Natural killer cell (primary cell): ENCODE data around the gene IFNL2. TPM values are rescaled to one million over a fixed set of nuclear protein-coding genes. Genes with fewer than 3 reads are reported as not detected.
A peak's percentile ranks its signal among the peaks of the same experiment; 100 is the strongest.
"Not testable (repeated sequence)": the region's sequence is repeated elsewhere in the genome, so short reads cannot be mapped to it uniquely, and the experiment has no call there.

Experiments used
- ATAC-seq, 3 donors: fragments of 150-1000 bp in 2 of 3; fragments of 200-7000 bp in 1 of 3; cut with Tn5 transposase; 1 replicate in 1 of 3; 2 replicates in 2 of 3; pipeline ENCODE4 v1.10.0; 2021; ENCODE audit warnings: mild to moderate bottlenecking in 2 of 3, moderate library complexity in 2 of 3
- DNase-seq, 2 donors: peaks; one replicate each; pipeline versions ENCODE4 v3.0.0 to v3.0.0-alpha.2; 2013 to 2021; ENCODE audit warnings: mixed read lengths in 1 of 2
- H3K27ac ChIP-seq: one replicate; pipeline ENCODE4 v1.5.1; 2013; ENCODE audit warnings: mild to moderate bottlenecking, low read length
- H3K27me3 ChIP-seq: one replicate; pipeline ENCODE4 v1.6.1; 2013; ENCODE audit warnings: low read length; ENCODE audit not compliant: control insufficient read depth, insufficient read depth
- H3K36me3 ChIP-seq: one replicate; pipeline ENCODE4 v1.6.1; 2013; ENCODE audit warnings: low read length; ENCODE audit not compliant: control insufficient read depth, insufficient read depth
- H3K4me1 ChIP-seq: one replicate; pipeline ENCODE4 v1.6.1; 2013; ENCODE audit warnings: low read length; ENCODE audit not compliant: control insufficient read depth, insufficient read depth
- H3K4me3 ChIP-seq: one replicate; pipeline ENCODE4 v1.5.1; 2013; ENCODE audit warnings: low read length
- H3K9me3 ChIP-seq: one replicate; pipeline ENCODE4 v1.6.1; 2013; ENCODE audit warnings: low read length; ENCODE audit not compliant: control insufficient read depth, insufficient read depth
- H3K27ac Mint-ChIP-seq, 2 donors: one replicate each; pipeline ENCODE4 v1.8.0; 2022; ENCODE audit warnings: mild to moderate bottlenecking in 2 of 2, mixed read lengths in 2 of 2, moderate library complexity in 1 of 2
- H3K27me3 Mint-ChIP-seq, 2 donors: one replicate each; pipeline ENCODE4 v1.8.0; 2022; ENCODE audit warnings: low read depth in 2 of 2, mixed read lengths in 2 of 2
- H3K36me3 Mint-ChIP-seq: one replicate; pipeline ENCODE4 v1.8.0; 2022; ENCODE audit warnings: mixed read lengths
- H3K4me1 Mint-ChIP-seq, 2 donors: one replicate each; pipeline ENCODE4 v1.8.0; 2022; ENCODE audit warnings: mixed read lengths in 2 of 2
- H3K4me3 Mint-ChIP-seq: one replicate; pipeline ENCODE4 v1.8.0; 2022; ENCODE audit warnings: mild to moderate bottlenecking, moderate library complexity, mixed read lengths
- H3K9me3 Mint-ChIP-seq, 2 donors: one replicate each; pipeline ENCODE4 v1.8.0; 2022; ENCODE audit warnings: mixed read lengths in 2 of 2
- CTCF ChIP-seq: fragments of 200-600 bp; IDR thresholded peaks from one replicate; pipeline ENCODE4 v1.8.0; 2022; ENCODE audit warnings: antibody characterized with exemption
- whole genome bisulfite sequencing: methylation state at CpG from one replicate; pipeline ENCODE4 v1.1.7; 2013; ENCODE audit warnings: missing lambda C conversion rate; ENCODE audit not compliant: insufficient coverage; 5-methylcytosine and 5-hydroxymethylcytosine counted together
- intact Hi-C: fragments of 100-400 bp; cut with micrococcal nuclease; formaldehyde crosslinking; loops from one replicate; pipeline ENCODE4 v1.14.2; 2022
- total RNA-seq, 4 donors: library from RNA; stranded (reverse); fragments of 120-200 nt in 1 of 4; gene quantifications; one replicate each; pipeline versions ENCODE4 v1.2.3 to v1.2.4, GENCODE V29; 2013 to 2022

Gene IFNL2
- not detected for total RNA-seq
- not detected for total RNA-seq (2013)

- Mint-ChIP-seq H3K27me3 (peaks cover 11% of the 10 kb centered on the region in 2 donors), H3K4me1 (peaks cover 10% of the 10 kb centered on the region in 2 donors)
- H3K9me3 ChIP-seq, H3K4me3 ChIP-seq, intact Hi-C loops, H3K9me3 Mint-ChIP-seq, H3K36me3 ChIP-seq, H3K36me3 Mint-ChIP-seq, H3K4me3 Mint-ChIP-seq, DNase-seq, H3K27ac Mint-ChIP-seq, H3K27ac ChIP-seq: not testable (repeated sequence)
- peak in 2 of 3 donors; percentile 63 to 64 for ATAC-seq
- Histone ChIP-seq H3K4me1 (peaks cover 20% of the 10 kb centered on the region), H3K27me3 (peaks cover 24% of the 10 kb centered on the region)
- no CpG with 5 or more reads among the region's 1 CpG for WGBS
These were observed at the start of gene IFNL2 for GRCh38 chr19:39268085-39268484. Gene IFNL2 (plus strand): TSS chr19:39268396. CDS start chr19:39268569, 173 bp downstream.

- intact Hi-C loops, H3K4me1 ChIP-seq, H3K36me3 ChIP-seq, H3K4me3 Mint-ChIP-seq, H3K9me3 Mint-ChIP-seq, H3K27ac Mint-ChIP-seq, ATAC-seq, H3K27me3 ChIP-seq, H3K4me3 ChIP-seq, H3K9me3 ChIP-seq, H3K4me1 Mint-ChIP-seq, H3K36me3 Mint-ChIP-seq, H3K27ac ChIP-seq: not testable (repeated sequence)
- H3K27me3 Mint-ChIP-seq = peaks cover 8 to 24% of the 10 kb centered on the region in 2 donors
- peak in 1 of 2 donors; percentile 23 for DNase-seq
- WGBS = 60% methylated on average over 10 of the region's 10 CpGs
These were observed 49.1 kb upstream of the IFNL2 start for GRCh38 chr19:39219108-39219507.

- no peak for TF ChIP-seq CTCF
- Histone ChIP-seq H3K4me1 (no peaks in the 10 kb centered on the region), H3K36me3 (no peaks in the 10 kb centered on the region), H3K27me3 (peaks cover 6% of the 10 kb centered on the region), H3K4me3 (no peak overlapping the region), H3K9me3 (no peaks in the 10 kb centered on the region), H3K27ac (no peak overlapping the region)
- H3K9me3 Mint-ChIP-seq = no peaks in the 10 kb centered on the region
- H3K27ac Mint-ChIP-seq = no peak overlapping the region
- H3K4me1 Mint-ChIP-seq = peaks cover 0 to 11% of the 10 kb centered on the region in 2 donors
- ATAC-seq (peak in 2 of 3 donors; percentile 50 to 52), DNase-seq (peak in 1 of 2 donors; percentile 32)
- WGBS = 10% methylated on average over 2 of the region's 4 CpGs
- H3K36me3 Mint-ChIP-seq = no peaks in the 10 kb centered on the region
- intact Hi-C loops = no loop called here
- no peak overlapping the region for H3K4me3 Mint-ChIP-seq
- H3K27me3 Mint-ChIP-seq = peaks cover 0 to 26% of the 10 kb centered on the region in 2 donors
These were observed 44.4 kb upstream of the IFNL2 start for GRCh38 chr19:39223703-39224279.

GRCh38 chr19:39224910-39225309 is 43.3 kb upstream of the IFNL2 start:
- H3K27me3 Mint-ChIP-seq = peaks cover 0 to 23% of the 10 kb centered on the region in 2 donors
- H3K36me3 Mint-ChIP-seq = no peaks in the 10 kb centered on the region

More at GRCh38 chr19:39224910-39225309, 43.3 kb upstream of the IFNL2 start:
- DNase-seq (peak in 1 of 2 donors; percentile 23), ATAC-seq (no peak)
- TF ChIP-seq CTCF = no peak
- no peak overlapping the region for H3K27ac ChIP-seq
- no peak overlapping the region for H3K4me3 ChIP-seq
- intact Hi-C loops = no loop called here
- peaks cover 0 to 11% of the 10 kb centered on the region in 2 donors for H3K4me1 Mint-ChIP-seq
- H3K4me1 ChIP-seq = no peaks in the 10 kb centered on the region
- WGBS = 28% methylated on average over 3 of the region's 3 CpGs
- no peak overlapping the region for H3K4me3 Mint-ChIP-seq
- no peaks in the 10 kb centered on the region for H3K9me3 ChIP-seq
- H3K9me3 Mint-ChIP-seq = no peaks in the 10 kb centered on the region
- H3K27me3 ChIP-seq = peaks cover 6% of the 10 kb centered on the region
- no peak overlapping the region for H3K27ac Mint-ChIP-seq
- H3K36me3 ChIP-seq = no peaks in the 10 kb centered on the region
